Testis (tissue), 3 donors: Measurements from ENCODE around the gene DGKK. TPM values are rescaled to one million over a fixed set of nuclear protein-coding genes. Genes with fewer than 3 reads are reported as not detected.

Source experiments
- DNase-seq: peaks from one replicate; pipeline ENCODE4 v3.0.0-alpha.2; 2019
- H3K27ac ChIP-seq, 2 donors: fragments of 200-600 bp; sonication (generic); one replicate each; pipeline ENCODE4 v1.5.1; 2019
- H3K27me3 ChIP-seq: fragments of 200-600 bp; sonication (generic); one replicate; pipeline ENCODE4 v1.5.1; 2019
- H3K36me3 ChIP-seq: fragments of 200-600 bp; sonication (generic); one replicate; pipeline ENCODE4 v1.5.1; 2017; ENCODE audit warnings: low read depth; ENCODE audit errors: missing control alignments
- H3K4me1 ChIP-seq: fragments of 200-600 bp; sonication (generic); one replicate; pipeline ENCODE4 v1.5.1; 2019
- H3K4me3 ChIP-seq, 2 donors: fragments of 200-600 bp; sonication (generic); one replicate each; pipeline ENCODE4 v1.5.1; 2017 to 2019
- H3K9me3 ChIP-seq: fragments of 200-600 bp; sonication (generic); one replicate; pipeline ENCODE4 v1.5.1; 2017
- CTCF ChIP-seq, 3 experiments: fragments of 450-650 bp in 2 of 3; fragments of 200-600 bp in 1 of 3; sonication (generic) in 1 of 3; IDR thresholded peaks; one replicate each; pipeline ENCODE4 v1.5.1; 2016 to 2019; ENCODE audit warnings: antibody characterized with exemption in 3 of 3, mild to moderate bottlenecking in 2 of 3, moderate library complexity in 1 of 3
- POLR2A ChIP-seq: fragments of 450-650 bp; IDR thresholded peaks from one replicate; pipeline ENCODE4 v1.6.1; 2017; ENCODE audit warnings: antibody characterized with exemption, mild to moderate bottlenecking, moderate library complexity
- WGBS, 2 donors: methylation state at CpG; one replicate each; pipeline ENCODE4 v1.1.5; 2018; 5-methylcytosine and 5-hydroxymethylcytosine counted together
- intact Hi-C: fragments of 100-400 bp; cut with DNase I; formaldehyde crosslinking; loops from one replicate; pipeline ENCODE4 v1.15.1; 2023; ENCODE audit warnings: low total_unique reads
- polyA plus RNA-seq: library from polyadenylated mRNA; stranded (reverse); fragments of 350-450 nt; fragmentation: Illumina TruSeq; extraction: RNeasy Lipid Tissue Mini Kit (QIAGEN cat#74804); gene quantifications from one replicate; pipeline ENCODE4 v1.2.3, GENCODE V29; 2014; ENCODE audit warnings: low read depth, low replicate concordance; ENCODE audit not compliant: insufficient read depth
- total RNA-seq, 2 donors: library from RNA; depleted of rRNA; stranded (reverse); fragments of >200 nt; gene quantifications; one replicate each; pipeline ENCODE4 v1.2.3, GENCODE V29; 2016

The DGKK gene
- total and polyA plus RNA-seq, 3 donors from 2014 or later: 0.39 to 0.47 (median 0.43) TPM

- Histone ChIP-seq H3K4me3 (no peak overlapping the region), H3K36me3 (no peaks in the 10 kb centered on the region), H3K4me1 (no peaks in the 10 kb centered on the region), H3K27me3 (no peaks in the 10 kb centered on the region), H3K27ac (no peak overlapping the region), H3K9me3 (no peaks in the 10 kb centered on the region)
- WGBS, 2 donors: 65 to 100% methylated on average over 1 to 2 of the region's 3 CpGs
- TF ChIP-seq POLR2A: no peak
- TF ChIP-seq CTCF (IDR thresholded peaks at IDR 0.05): no peak
- intact Hi-C loops: no loop called here
- no peak for DNase-seq
Measured at GRCh38 chrX:50432829-50433289, 37.8 kb downstream of the DGKK start.

- intact Hi-C loops: no loop called here
- no peak for TF ChIP-seq CTCF (IDR thresholded peaks at IDR 0.05)
- TF ChIP-seq POLR2A: no peak
- H3K9me3 ChIP-seq: no peaks in the 10 kb centered on the region
- no peak for DNase-seq
- H3K4me1 ChIP-seq: no peaks in the 10 kb centered on the region
- no peak overlapping the region for H3K4me3 ChIP-seq
- H3K27ac ChIP-seq: no peak overlapping the region
- no peaks in the 10 kb centered on the region for H3K27me3 ChIP-seq
- WGBS, 2 donors: 85% methylated on average over 3 of the region's 3 CpGs; no CpG with 5 or more reads in 1 of the 2 donors
- H3K36me3 ChIP-seq: no peaks in the 10 kb centered on the region
Measured at GRCh38 chrX:50431623-50432022, 39.0 kb downstream of the DGKK start.

GRCh38 chrX:50430917-50431575 is 39.6 kb downstream of the DGKK start:
- Histone ChIP-seq H3K4me3 (no peak overlapping the region), H3K36me3 (no peaks in the 10 kb centered on the region), H3K27me3 (no peaks in the 10 kb centered on the region), H3K9me3 (no peaks in the 10 kb centered on the region), H3K4me1 (no peaks in the 10 kb centered on the region), H3K27ac (no peak overlapping the region)
- no peak for DNase-seq
- intact Hi-C loops: no loop called here
- 84 to 85% methylated on average over 5 of the region's 5 CpGs for WGBS, 2 donors
- no peak for TF ChIP-seq POLR2A
- no peak for TF ChIP-seq CTCF (IDR thresholded peaks at IDR 0.05)

GRCh38 chrX:50428174-50428573 is 42.5 kb downstream of the DGKK start:
- H3K27me3 ChIP-seq: no peaks in the 10 kb centered on the region
- no peak for DNase-seq
- H3K9me3 ChIP-seq: no peaks in the 10 kb centered on the region
- no peak overlapping the region for H3K4me3 ChIP-seq
- TF ChIP-seq CTCF (IDR thresholded peaks at IDR 0.05) (no peak), POLR2A (no peak)
- H3K4me1 ChIP-seq: no peaks in the 10 kb centered on the region
- no peaks in the 10 kb centered on the region for H3K36me3 ChIP-seq
- WGBS, 2 donors: 43 to 53% methylated on average over 1 of the region's 1 CpG
- intact Hi-C loops: no loop called here
- no peak overlapping the region for H3K27ac ChIP-seq

- 71% methylated on average over 2 of the region's 2 CpGs; no CpG with 5 or more reads in 1 of the 2 donors for WGBS, 2 donors
Measured at GRCh38 chrX:50407976-50408375, 62.6 kb downstream of the DGKK start.

More at GRCh38 chrX:50407976-50408375, 62.6 kb downstream of the DGKK start:
- Histone ChIP-seq H3K4me3 (no peak overlapping the region), H3K9me3 (no peaks in the 10 kb centered on the region), H3K36me3 (no peaks in the 10 kb centered on the region), H3K27me3 (no peaks in the 10 kb centered on the region), H3K4me1 (no peaks in the 10 kb centered on the region), H3K27ac (no peak overlapping the region)
- intact Hi-C loops: no loop called here
- no peak for DNase-seq
- no peak for TF ChIP-seq POLR2A
- TF ChIP-seq CTCF (IDR thresholded peaks at IDR 0.05): no peak
